GM21447 (cell line): Measurements from ENCODE around the gene TARBP2.
"Not testable (repeated sequence)": the region's sequence is repeated elsewhere in the genome, so short reads cannot be mapped to it uniquely, and the experiment has no call there.

ENCODE experiments used
- ATAC-seq: cut with Tn5 transposase; IDR thresholded peaks from one replicate; pipeline ENCODE4 v1.9.1; 2021; ENCODE audit not compliant: unreplicated experiment

Gene TARBP2

GRCh38 chr12:53474077-53474476 lies 27.0 kb upstream of the TARBP2 start:
- no peak for ATAC-seq

- no peak for ATAC-seq
Measured at GRCh38 chr12:53474819-53475218, 26.3 kb upstream of the TARBP2 start.

GRCh38 chr12:53476769-53477209 lies 24.3 kb upstream of the TARBP2 start:
- no peak for ATAC-seq

GRCh38 chr12:53478865-53479264 lies 22.2 kb upstream of the TARBP2 start:
- ATAC-seq: no peak

- no peak for ATAC-seq
Measured at GRCh38 chr12:53479331-53479730, 21.8 kb upstream of the TARBP2 start.

GRCh38 chr12:53480491-53481442 lies 20.3 kb upstream of the TARBP2 start:
- no peak for ATAC-seq

- ATAC-seq: not testable (repeated sequence)
Measured at GRCh38 chr12:53481458-53481857, 19.6 kb upstream of the TARBP2 start.

GRCh38 chr12:53481939-53482586 lies 19.0 kb upstream of the TARBP2 start:
- ATAC-seq: no peak

GRCh38 chr12:53482626-53483168 lies 18.4 kb upstream of the TARBP2 start:
- ATAC-seq: no peak

- ATAC-seq: no peak
Measured at GRCh38 chr12:53483225-53483978, 17.7 kb upstream of the TARBP2 start.

GRCh38 chr12:53483979-53484377 lies 17.1 kb upstream of the TARBP2 start:
- no peak for ATAC-seq

GRCh38 chr12:53484686-53485575 lies 16.2 kb upstream of the TARBP2 start:
- ATAC-seq: no peak

GRCh38 chr12:53485955-53486735 lies 14.9 kb upstream of the TARBP2 start:
- ATAC-seq: no peak

GRCh38 chr12:53486736-53487487 lies 14.2 kb upstream of the TARBP2 start:
- no peak for ATAC-seq

GRCh38 chr12:53489242-53489864 lies 11.7 kb upstream of the TARBP2 start:
- ATAC-seq: no peak

- ATAC-seq: no peak
Measured at GRCh38 chr12:53492188-53492587, 8.9 kb upstream of the TARBP2 start.

GRCh38 chr12:53492830-53493609 lies 8.1 kb upstream of the TARBP2 start:
- ATAC-seq: peak; percentile 91
